SK-N-DZ (cell line): Measurements from ENCODE around the gene CLTC.
"Not testable (repeated sequence)": the region's sequence is repeated elsewhere in the genome, so short reads cannot be mapped to it uniquely, and the experiment has no call there.

Source experiments
- DNase-seq: peaks from one replicate; pipeline ENCODE4 v3.0.0-alpha.2; 2015; ENCODE audit warnings: low spot score

Gene CLTC

GRCh38 chr17:59633658-59634359 lies 14.1 kb downstream of the CLTC start:
- no peak for DNase-seq

GRCh38 chr17:59634632-59635541 lies 15.2 kb downstream of the CLTC start:
- no peak for DNase-seq

- no peak for DNase-seq
These were observed 18.1 kb downstream of the CLTC start for GRCh38 chr17:59637611-59638310.

GRCh38 chr17:59638553-59638952 lies 18.9 kb downstream of the CLTC start:
- no peak for DNase-seq

- no peak for DNase-seq
These were observed 22.2 kb downstream of the CLTC start for GRCh38 chr17:59641799-59642484.

- no peak for DNase-seq
These were observed 22.9 kb downstream of the CLTC start for GRCh38 chr17:59642565-59642964.

GRCh38 chr17:59643159-59644140 lies 23.8 kb downstream of the CLTC start:
- DNase-seq = no peak

GRCh38 chr17:59647288-59647687 lies 27.6 kb downstream of the CLTC start:
- no peak for DNase-seq

GRCh38 chr17:59649886-59650285 lies 30.2 kb downstream of the CLTC start:
- DNase-seq = no peak

GRCh38 chr17:59650642-59651041 lies 30.9 kb downstream of the CLTC start:
- no peak for DNase-seq

- no peak for DNase-seq
These were observed 31.7 kb downstream of the CLTC start for GRCh38 chr17:59651346-59651745.

GRCh38 chr17:59652119-59652518 lies 32.4 kb downstream of the CLTC start:
- DNase-seq = no peak

GRCh38 chr17:59656624-59657023 lies 36.9 kb downstream of the CLTC start:
- DNase-seq = not testable (repeated sequence)

GRCh38 chr17:59666235-59666634 lies 46.5 kb downstream of the CLTC start:
- no peak for DNase-seq

- no peak for DNase-seq
These were observed 49.1 kb downstream of the CLTC start for GRCh38 chr17:59668816-59669215.

- no peak for DNase-seq
These were observed 49.7 kb downstream of the CLTC start for GRCh38 chr17:59669411-59669810.

GRCh38 chr17:59669944-59670343 lies 50.2 kb downstream of the CLTC start:
- no peak for DNase-seq

GRCh38 chr17:59671386-59671785 lies 51.7 kb downstream of the CLTC start:
- DNase-seq = no peak

- no peak for DNase-seq
These were observed 55.5 kb downstream of the CLTC start for GRCh38 chr17:59675231-59675630.

GRCh38 chr17:59676716-59677115 lies 57.0 kb downstream of the CLTC start:
- no peak for DNase-seq
